H1 (cell line): ENCODE results near the gene PLEKHH3. TPM values are rescaled to one million over a fixed set of nuclear protein-coding genes. Genes with fewer than 3 reads are reported as not detected.

Experiments used
- CTCF ChIA-PET: fragments of 300-600 bp; sonication (Branson Sonifier 250); formaldehyde crosslinking; loops from one replicate; lab custom pipeline; 2021; ENCODE audit not compliant: partially characterized antibody; lab: Charles Lee
- POLR2A ChIA-PET: fragments of 300-600 bp; sonication (Branson Sonifier 250); formaldehyde crosslinking; loops from one replicate; lab custom pipeline; 2021; ENCODE audit warnings: inconsistent platforms; ENCODE audit not compliant: partially characterized antibody; lab: Charles Lee
- DNase-seq, 2 experiments: peaks; one replicate each; pipeline versions ENCODE4 v3.0.0 to v3.0.0-alpha.2; 2010 to 2022; ENCODE audit warnings: low spot score in 2 of 2, low read depth in 1 of 2, mixed read lengths in 1 of 2
- FAIRE-seq: peaks from 2 replicates; lab custom pipeline; 2011; peaks lifted over from hg19 to GRCh38; lab: Jason Lieb, UNC
- H2AFZ ChIP-seq: 2 replicates; pipeline ENCODE4 v1.8.1; 2012; ENCODE audit warnings: low read length, inconsistent platforms
- H2AK5ac ChIP-seq: 2 replicates; pipeline ENCODE4 v1.6.1; 2013; ENCODE audit warnings: low read depth, low read length
- H2BK120ac ChIP-seq: replicated peaks from 2 replicates; pipeline ENCODE3; 2013; ENCODE audit warnings: low read depth, low read length, inconsistent platforms
- H2BK12ac ChIP-seq: 2 replicates; pipeline ENCODE4 v1.6.1; 2013; ENCODE audit warnings: low read depth, low read length
- H2BK15ac ChIP-seq: 2 replicates; pipeline ENCODE4 v1.6.1; 2013; ENCODE audit warnings: low read length
- H2BK20ac ChIP-seq: 2 replicates; pipeline ENCODE4 v1.6.1; 2013; ENCODE audit warnings: low read length
- H2BK5ac ChIP-seq: 2 replicates; pipeline ENCODE4 v1.6.1; 2013; ENCODE audit warnings: low read depth, low read length
- H3K14ac ChIP-seq: 2 replicates; pipeline ENCODE4 v1.6.1; 2013; ENCODE audit warnings: inconsistent platforms; ENCODE audit not compliant: insufficient read length
- H3K18ac ChIP-seq: 2 replicates; pipeline ENCODE4 v1.6.1; 2013; ENCODE audit warnings: low read length; ENCODE audit errors: extremely low read depth
- H3K23ac ChIP-seq: 2 replicates; pipeline ENCODE4 v1.6.1; 2013; ENCODE audit warnings: inconsistent platforms; ENCODE audit not compliant: insufficient read length
- H3K23me2 ChIP-seq: 2 replicates; pipeline ENCODE4 v1.6.1; 2013; ENCODE audit warnings: low read depth, low read length
- H3K27ac ChIP-seq: 2 replicates; pipeline ENCODE4 v1.6.1; 2011; ENCODE audit warnings: low read depth, low read length, inconsistent platforms
- H3K27me3 ChIP-seq, 4 experiments: replicated peaks in 1 of 4; 1 replicate in 1 of 4; 2 replicates in 3 of 4; pipeline versions ENCODE4 v1.6.1 to v1.8.1; 2011 to 2013; ENCODE audit warnings: low read length in 3 of 4, mild to moderate bottlenecking in 3 of 4, inconsistent platforms in 2 of 4, mixed read lengths in 2 of 4, moderate library complexity in 1 of 4; ENCODE audit not compliant: control insufficient read depth in 3 of 4, insufficient read depth in 3 of 4; ENCODE audit errors: extremely low read depth in 1 of 4
- H3K36me3 ChIP-seq, 4 experiments: 2 replicates each; pipeline versions ENCODE4 v1.6.1 to v1.8.1; 2011 to 2013; ENCODE audit warnings: mild to moderate bottlenecking in 4 of 4, low read length in 3 of 4, moderate library complexity in 2 of 4, control low read depth in 1 of 4, inconsistent platforms in 1 of 4; ENCODE audit not compliant: insufficient read depth in 4 of 4, control insufficient read depth in 2 of 4
- H3K4ac ChIP-seq: replicated peaks from 2 replicates; pipeline ENCODE3; 2013; ENCODE audit warnings: low read length, low read depth, mixed read lengths, inconsistent platforms; ENCODE audit not compliant: insufficient read length
- H3K4me1 ChIP-seq, 4 experiments: replicated peaks in 1 of 4; 1 replicate in 1 of 4; 2 replicates in 3 of 4; pipeline versions ENCODE4 v1.6.1 to v1.8.1; 2011 to 2013; ENCODE audit warnings: low read length in 3 of 4, inconsistent platforms in 2 of 4, mixed read lengths in 1 of 4; ENCODE audit not compliant: insufficient read depth in 4 of 4, control insufficient read depth in 3 of 4
- H3K4me2 ChIP-seq, 2 experiments: 2 replicates each; pipeline versions ENCODE4 v1.6.1 to v1.8.1; 2011 to 2013; ENCODE audit warnings: low read depth in 2 of 2, low read length in 2 of 2, control low read depth in 1 of 2, inconsistent platforms in 1 of 2, mild to moderate bottlenecking in 1 of 2; ENCODE audit not compliant: insufficient read depth in 1 of 2
- H3K4me3 ChIP-seq, 4 experiments: fragments of 200-600, 300-600 bp in 1 of 4; sonication (generic), shearing (Covaris generic), sonication (Bioruptor Twin) in 1 of 4; 2 replicates each; pipeline versions ENCODE4 v1.5.1 to v1.8.1; 2011 to 2016; ENCODE audit warnings: low read length in 4 of 4, low read depth in 3 of 4, control low read depth in 2 of 4, inconsistent platforms in 2 of 4, mild to moderate bottlenecking in 2 of 4, mixed read lengths in 1 of 4, moderate library complexity in 1 of 4; ENCODE audit not compliant: insufficient read depth in 2 of 4; ENCODE audit errors: extremely low read depth in 1 of 4
- H3K56ac ChIP-seq: replicated peaks from 2 replicates; pipeline ENCODE3; 2013; ENCODE audit warnings: low read depth, mild to moderate bottlenecking, mixed read lengths, low read length, inconsistent platforms; ENCODE audit not compliant: insufficient read length
- H3K79me1 ChIP-seq: 2 replicates; pipeline ENCODE4 v1.6.1; 2013; ENCODE audit warnings: low read depth, low read length, control low read depth
- H3K79me2 ChIP-seq, 2 experiments: 2 replicates each; pipeline versions ENCODE4 v1.6.1 to v1.8.1; 2012 to 2013; ENCODE audit warnings: low read length in 2 of 2, mild to moderate bottlenecking in 2 of 2, inconsistent platforms in 1 of 2; ENCODE audit not compliant: insufficient read depth in 2 of 2, control insufficient read depth in 1 of 2
- H3K9ac ChIP-seq, 4 experiments: replicated peaks in 1 of 4; 1 replicate in 1 of 4; 2 replicates in 3 of 4; pipeline versions ENCODE4 v1.6.1 to v1.8.1; 2011 to 2013; ENCODE audit warnings: low read depth in 3 of 4, low read length in 3 of 4, control low read depth in 2 of 4, mild to moderate bottlenecking in 2 of 4, moderate library complexity in 2 of 4, inconsistent platforms in 1 of 4; ENCODE audit errors: extremely low read depth in 1 of 4
- H3K9me3 ChIP-seq, 2 experiments: 2 replicates each; pipeline versions ENCODE4 v1.6.1 to v1.8.1; 2012 to 2013; ENCODE audit warnings: mild to moderate bottlenecking in 2 of 2, moderate library complexity in 2 of 2, control low read depth in 1 of 2, inconsistent platforms in 1 of 2, low read depth in 1 of 2, low read length in 1 of 2, mixed read lengths in 1 of 2; ENCODE audit not compliant: insufficient read depth in 2 of 2
- H4K20me1 ChIP-seq, 2 experiments: replicated peaks in 1 of 2; 2 replicates each; pipeline versions ENCODE3 to v1.8.1; 2011 to 2013; ENCODE audit warnings: inconsistent platforms in 2 of 2, low read length in 2 of 2, mild to moderate bottlenecking in 1 of 2; ENCODE audit not compliant: insufficient read depth in 2 of 2, control insufficient read depth in 1 of 2
- H4K5ac ChIP-seq: 2 replicates; pipeline ENCODE4 v1.6.1; 2013; ENCODE audit warnings: low read length, low read depth, mixed read lengths, inconsistent platforms; ENCODE audit not compliant: insufficient read length
- H4K8ac ChIP-seq: 2 replicates; pipeline ENCODE4 v1.8.0; 2013; ENCODE audit warnings: mild to moderate bottlenecking, moderate library complexity, low read length, inconsistent platforms; ENCODE audit not compliant: insufficient read depth; ENCODE audit errors: extremely low read depth
- H4K91ac ChIP-seq: replicated peaks from 2 replicates; pipeline ENCODE3; 2013; ENCODE audit warnings: low read length, mixed read lengths, inconsistent platforms; ENCODE audit not compliant: insufficient read length
- POLR2AphosphoS5 ChIP-seq: IDR thresholded peaks from 2 replicates; pipeline ENCODE4 v1.6.1; 2011; ENCODE audit warnings: low read depth, low read length
- SRF ChIP-seq: IDR thresholded peaks from 2 replicates; pipeline ENCODE4 v1.6.1; 2011; ENCODE audit warnings: mild to moderate bottlenecking, low read depth, low read length, moderate library complexity
- USF2 ChIP-seq: IDR thresholded peaks from 2 replicates; pipeline ENCODE4 v1.6.1; 2011; ENCODE audit warnings: low read length, improper control_type of control experiment
- WGBS, 2 experiments: shearing (Covaris generic) in 1 of 2; methylation state at CpG; one replicate each; pipeline versions ENCODE4 v1.1.6 to v1.1.7; 2013 to 2015; ENCODE audit warnings: low lambda C conversion rate in 2 of 2, mixed read lengths in 2 of 2, inconsistent platforms in 1 of 2, low coverage in 1 of 2, missing lambda C conversion rate in 1 of 2; ENCODE audit not compliant: insufficient replicate concordance in 2 of 2, insufficient coverage in 1 of 2, insufficient read length in 1 of 2; ENCODE audit errors: extremely low coverage in 1 of 2, missing lambda C conversion rate in 1 of 2; 5-methylcytosine and 5-hydroxymethylcytosine counted together
- polyA plus RNA-seq, 7 experiments: library from polyadenylated mRNA; depleted of rRNA in 3 of 7; stranded (reverse) in 5 of 7; unstranded in 2 of 7; fragments of >200 nt in 5 of 7; fragments of 200-250 nt in 2 of 7; gene quantifications; 1 replicate in 5 of 7; 2 replicates in 1 of 7; 4 replicates in 1 of 7; pipeline versions ENCODE4 v1.2.1 to v1.2.3, GENCODE V29; 2011 to 2013; ENCODE audit warnings: missing spikeins in 2 of 7, mixed read lengths in 2 of 7
- total RNA-seq: library from RNA; stranded (reverse); fragmentation: NEBNext Ultra II Directional; extraction: Animal tissue kit (Norgen Biotek cat#: 25700); gene quantifications from 2 replicates; pipeline ENCODE4 v1.2.1, GENCODE V29; 2021

The PLEKHH3 gene
- total and polyA plus RNA-seq, 2 of the 8 experiments (the other 6 are each of a cell fraction or from before 2014, with no cell fraction given), result 11.1 to 13.5 TPM

- Histone ChIP-seq H3K18ac (peak overlapping the region; percentile 71; the same call in 1 of the 2 replicates), H4K91ac (peak overlapping the region; percentile 67), H3K23ac (no peak overlapping the region), H3K79me2 (no peaks in the 10 kb centered on the region), H3K4me2 (peak overlapping the region; percentile 69 to 96), H3K4me3 (peak overlapping the region; percentile 26 to 65 (median 34); a peak in 6 of 8 replicates), H2BK15ac (0 out of 2 replicates have a peak overlapping the region, but pooled peaks have one; percentile 61), H3K9ac (no peak overlapping the region; a peak in 1 of 7 replicates), H3K14ac (no peak overlapping the region), H3K4me1 (peaks cover 0 to 52% (median 34%) of the 10 kb centered on the region in 4 experiments; a peak in 6 of 7 replicates), H4K20me1 (peaks cover 3 to 16% of the 10 kb centered on the region in 2 experiments), H4K5ac (no peak overlapping the region), H3K79me1 (no peaks in the 10 kb centered on the region), H3K9me3 (no peaks in the 10 kb centered on the region), H2BK12ac (0 out of 2 replicates have a peak overlapping the region, but pooled peaks have one; percentile 33), H2AK5ac (no peak overlapping the region), H2AFZ (no peak overlapping the region), H3K4ac (peak overlapping the region; percentile 87), H3K36me3 (peaks cover 8 to 38% (median 11%) of the 10 kb centered on the region in 4 experiments; a peak in 5 of 8 replicates), H3K56ac (no peak overlapping the region), H2BK5ac (no peak overlapping the region), H2BK20ac (0 out of 2 replicates have a peak overlapping the region, but pooled peaks have one; percentile 32), H3K23me2 (peaks cover 26% of the 10 kb centered on the region), H3K27me3 (peaks cover 2 to 45% (median 33%) of the 10 kb centered on the region in 4 experiments), H3K27ac (no peak overlapping the region), H4K8ac (no peak overlapping the region), H2BK120ac (no peak overlapping the region)
- TF ChIP-seq POLR2AphosphoS5 (0 out of 2 replicates have a peak, but pooled peaks have one; percentile 1), SRF (no peak), USF2 (peak; percentile 57)
- DNase-seq, result peak in 1 of 2 experiments; percentile 61
- ChIA-PET POLR2A (interaction anchor here (1.2 to 16.6 kb wide), 8 partner anchors 4 to 124 kb away, joined by 3 to 239 read pairs (median 6); partner anchors contain the start of genes CCR10, PLEKHH3, PSMC3IP and TUBG2), CTCF (interaction anchor here (0.7 to 7.1 kb wide), 8 partner anchors 9 to 93 kb away, joined by 4 to 56 read pairs (median 8); partner anchors contain the start of genes CCR10, PSMC3IP, RETREG3 and TUBG1)
- 42% methylated on average over 44 of the region's 50 CpGs; no CpG with 5 or more reads in 1 of the 2 experiments for WGBS, 2 experiments
- no peak for FAIRE-seq
These were observed 5.8 kb downstream of the PLEKHH3 start for GRCh38 chr17:42670789-42671657.
